ENCODE results near the gene IMPACT. TPM values are rescaled to one million over a fixed set of nuclear protein-coding genes. Genes with fewer than 3 reads are reported as not detected.

IMPACT gene
- total RNA-seq, 1 experiment from 2014 or later, result 36.2 TPM

DNA sequence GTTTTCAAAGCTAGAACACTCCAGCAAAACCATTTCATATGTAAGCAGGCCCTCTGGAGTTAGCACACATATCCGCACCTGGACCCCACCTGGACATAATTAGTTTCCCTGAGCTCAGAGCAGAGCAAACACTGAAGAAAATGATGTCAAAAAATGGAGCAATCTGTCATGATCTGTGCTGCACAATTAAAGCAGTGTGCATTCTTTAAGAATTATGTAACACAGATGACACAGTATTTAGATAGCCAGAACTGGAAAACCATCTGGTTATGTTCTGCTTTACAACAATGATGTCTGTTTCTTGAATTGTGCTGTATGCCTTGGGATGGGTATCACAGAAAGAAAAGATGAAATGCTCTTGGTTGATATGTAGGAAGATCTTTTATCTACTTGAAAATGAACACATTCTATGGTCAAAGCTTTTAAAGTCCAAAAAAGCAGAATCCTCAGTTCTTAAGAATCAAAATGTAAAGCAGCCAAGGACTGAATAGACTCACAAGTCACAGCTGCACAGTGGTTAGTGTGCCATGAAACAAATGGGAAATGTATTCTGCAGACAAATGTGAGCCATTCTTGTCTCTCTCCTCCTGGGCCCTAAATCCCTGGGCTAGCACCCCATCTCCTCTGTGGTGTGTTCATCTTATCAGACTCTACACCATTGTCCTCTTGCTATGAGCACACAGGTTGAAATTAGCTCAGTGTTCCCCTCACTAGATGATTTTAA is 70.7 kb downstream of the IMPACT start:
- CTCF ChIA-PET, result interaction anchor here (0.9 kb wide), 1 partner anchor 1398 kb away, joined by 3 read pairs; no protein-coding TSS in a partner anchor
- no peak for ATAC-seq
- no peaks in the 10 kb centered on the region for H3K4me1 ChIP-seq (ENCODE audit: control insufficient read depth, insufficient read depth, low read length)
- no TSS peak for BruUV-seq (replicated peaks)
- H3K36me3 ChIP-seq (ENCODE audit: control insufficient read depth, insufficient read depth, low read length), result no peaks in the 10 kb centered on the region
- no peak overlapping the region for H3K27ac ChIP-seq (ENCODE audit: low read length)
- TF ChIP-seq, protein P1, sequence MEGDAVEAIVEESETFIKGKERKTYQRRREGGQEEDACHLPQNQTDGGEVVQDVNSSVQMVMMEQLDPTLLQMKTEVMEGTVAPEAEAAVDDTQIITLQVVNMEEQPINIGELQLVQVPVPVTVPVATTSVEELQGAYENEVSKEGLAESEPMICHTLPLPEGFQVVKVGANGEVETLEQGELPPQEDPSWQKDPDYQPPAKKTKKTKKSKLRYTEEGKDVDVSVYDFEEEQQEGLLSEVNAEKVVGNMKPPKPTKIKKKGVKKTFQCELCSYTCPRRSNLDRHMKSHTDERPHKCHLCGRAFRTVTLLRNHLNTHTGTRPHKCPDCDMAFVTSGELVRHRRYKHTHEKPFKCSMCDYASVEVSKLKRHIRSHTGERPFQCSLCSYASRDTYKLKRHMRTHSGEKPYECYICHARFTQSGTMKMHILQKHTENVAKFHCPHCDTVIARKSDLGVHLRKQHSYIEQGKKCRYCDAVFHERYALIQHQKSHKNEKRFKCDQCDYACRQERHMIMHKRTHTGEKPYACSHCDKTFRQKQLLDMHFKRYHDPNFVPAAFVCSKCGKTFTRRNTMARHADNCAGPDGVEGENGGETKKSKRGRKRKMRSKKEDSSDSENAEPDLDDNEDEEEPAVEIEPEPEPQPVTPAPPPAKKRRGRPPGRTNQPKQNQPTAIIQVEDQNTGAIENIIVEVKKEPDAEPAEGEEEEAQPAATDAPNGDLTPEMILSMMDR (IDR thresholded peaks at IDR 0.05), result no peak
- TF ChIP-seq, protein P2, sequence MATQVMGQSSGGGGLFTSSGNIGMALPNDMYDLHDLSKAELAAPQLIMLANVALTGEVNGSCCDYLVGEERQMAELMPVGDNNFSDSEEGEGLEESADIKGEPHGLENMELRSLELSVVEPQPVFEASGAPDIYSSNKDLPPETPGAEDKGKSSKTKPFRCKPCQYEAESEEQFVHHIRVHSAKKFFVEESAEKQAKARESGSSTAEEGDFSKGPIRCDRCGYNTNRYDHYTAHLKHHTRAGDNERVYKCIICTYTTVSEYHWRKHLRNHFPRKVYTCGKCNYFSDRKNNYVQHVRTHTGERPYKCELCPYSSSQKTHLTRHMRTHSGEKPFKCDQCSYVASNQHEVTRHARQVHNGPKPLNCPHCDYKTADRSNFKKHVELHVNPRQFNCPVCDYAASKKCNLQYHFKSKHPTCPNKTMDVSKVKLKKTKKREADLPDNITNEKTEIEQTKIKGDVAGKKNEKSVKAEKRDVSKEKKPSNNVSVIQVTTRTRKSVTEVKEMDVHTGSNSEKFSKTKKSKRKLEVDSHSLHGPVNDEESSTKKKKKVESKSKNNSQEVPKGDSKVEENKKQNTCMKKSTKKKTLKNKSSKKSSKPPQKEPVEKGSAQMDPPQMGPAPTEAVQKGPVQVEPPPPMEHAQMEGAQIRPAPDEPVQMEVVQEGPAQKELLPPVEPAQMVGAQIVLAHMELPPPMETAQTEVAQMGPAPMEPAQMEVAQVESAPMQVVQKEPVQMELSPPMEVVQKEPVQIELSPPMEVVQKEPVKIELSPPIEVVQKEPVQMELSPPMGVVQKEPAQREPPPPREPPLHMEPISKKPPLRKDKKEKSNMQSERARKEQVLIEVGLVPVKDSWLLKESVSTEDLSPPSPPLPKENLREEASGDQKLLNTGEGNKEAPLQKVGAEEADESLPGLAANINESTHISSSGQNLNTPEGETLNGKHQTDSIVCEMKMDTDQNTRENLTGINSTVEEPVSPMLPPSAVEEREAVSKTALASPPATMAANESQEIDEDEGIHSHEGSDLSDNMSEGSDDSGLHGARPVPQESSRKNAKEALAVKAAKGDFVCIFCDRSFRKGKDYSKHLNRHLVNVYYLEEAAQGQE (IDR thresholded peaks at IDR 0.05; ENCODE audit: insufficient read depth in 1 of 2, low read depth in 2 of 2, low read length in 1 of 2), result no peak
- TF ChIP-seq TCF7L2 (IDR thresholded peaks at IDR 0.05; ENCODE audit: low read depth, low read length) (no peak), POLR2AphosphoS5 (IDR thresholded peaks at IDR 0.05; ENCODE audit: low read depth, low read length) (no peak), SIN3A (IDR thresholded peaks at IDR 0.05; ENCODE audit: borderline replicate concordance, insufficient read depth, low read depth, low read length) (no peak)
- no peak overlapping the region for H3K4me3 ChIP-seq (ENCODE audit: low read depth in 2 of 2, low read length in 2 of 2)
- DNase-seq (ENCODE audit: low read depth, low spot score), result no peak
- POLR2A ChIA-PET, result no interaction called here
- intact Hi-C loops (cut with micrococcal nuclease; ENCODE audit: unreplicated experiment), result loop anchor here (10.0 kb wide), 1 partner anchor 228 kb away; no protein-coding TSS in a partner anchor
- in situ Hi-C loops (cut with HindIII; ENCODE audit: low pct_unique_long_range_greater_than_20kb, low sequenced_read_pairs), result no loop called here
- peaks cover 5% of the 10 kb centered on the region for H3K27me3 ChIP-seq (ENCODE audit: control insufficient read depth, insufficient read depth, low read length)
- no peaks in the 10 kb centered on the region for H3K9me3 ChIP-seq (ENCODE audit: control insufficient read depth, insufficient read depth, low read depth, low read length)

- intact Hi-C loops (cut with micrococcal nuclease; ENCODE audit: unreplicated experiment), result loop anchor here (10.0 kb wide), 1 partner anchor 225 kb away; no protein-coding TSS in a partner anchor
- TF ChIP-seq, protein P1 (IDR thresholded peaks at IDR 0.05), result no peak
- TF ChIP-seq, protein P2 (IDR thresholded peaks at IDR 0.05; ENCODE audit: insufficient read depth in 1 of 2, low read depth in 2 of 2, low read length in 1 of 2), result no peak
- no peak for TF ChIP-seq POLR2AphosphoS5 (IDR thresholded peaks at IDR 0.05; ENCODE audit: low read depth, low read length)
- TF ChIP-seq SIN3A (IDR thresholded peaks at IDR 0.05; ENCODE audit: borderline replicate concordance, insufficient read depth, low read depth, low read length), result no peak
- TF ChIP-seq TCF7L2 (IDR thresholded peaks at IDR 0.05; ENCODE audit: low read depth, low read length), result no peak
- BruUV-seq (replicated peaks), result no TSS peak
- in situ Hi-C loops (cut with HindIII; ENCODE audit: low pct_unique_long_range_greater_than_20kb, low sequenced_read_pairs), result no loop called here
- H3K4me3 ChIP-seq (ENCODE audit: low read depth in 2 of 2, low read length in 2 of 2), result no peak overlapping the region
- H3K27ac ChIP-seq (ENCODE audit: low read length), result no peak overlapping the region
- CTCF ChIA-PET, result no interaction called here
- H3K36me3 ChIP-seq (ENCODE audit: control insufficient read depth, insufficient read depth, low read length), result no peaks in the 10 kb centered on the region
- H3K9me3 ChIP-seq (ENCODE audit: control insufficient read depth, insufficient read depth, low read depth, low read length), result no peaks in the 10 kb centered on the region
- no peaks in the 10 kb centered on the region; the same call in 1 of the 2 replicates for H3K27me3 ChIP-seq (ENCODE audit: control insufficient read depth, insufficient read depth, low read length)
- ATAC-seq, result no peak
- POLR2A ChIA-PET, result interaction anchor here (0.7 kb wide), 1 partner anchor 112 kb away, joined by 3 read pairs; no protein-coding TSS in a partner anchor
- no peak for DNase-seq (ENCODE audit: low read depth, low spot score)
- H3K4me1 ChIP-seq (ENCODE audit: control insufficient read depth, insufficient read depth, low read length), result no peaks in the 10 kb centered on the region
Measured at GRCh38 chr18:24499814-24500213, 73.3 kb downstream of the IMPACT start.

Data from Panc1 (cell line).